Measurements from ENCODE around the gene ANKRD33B. TPM values are rescaled to one million over a fixed set of nuclear protein-coding genes. Genes with fewer than 3 reads are reported as not detected.

Gene ANKRD33B
- total RNA-seq, 1 donor from 2014 or later: 2.9 TPM

DNA sequence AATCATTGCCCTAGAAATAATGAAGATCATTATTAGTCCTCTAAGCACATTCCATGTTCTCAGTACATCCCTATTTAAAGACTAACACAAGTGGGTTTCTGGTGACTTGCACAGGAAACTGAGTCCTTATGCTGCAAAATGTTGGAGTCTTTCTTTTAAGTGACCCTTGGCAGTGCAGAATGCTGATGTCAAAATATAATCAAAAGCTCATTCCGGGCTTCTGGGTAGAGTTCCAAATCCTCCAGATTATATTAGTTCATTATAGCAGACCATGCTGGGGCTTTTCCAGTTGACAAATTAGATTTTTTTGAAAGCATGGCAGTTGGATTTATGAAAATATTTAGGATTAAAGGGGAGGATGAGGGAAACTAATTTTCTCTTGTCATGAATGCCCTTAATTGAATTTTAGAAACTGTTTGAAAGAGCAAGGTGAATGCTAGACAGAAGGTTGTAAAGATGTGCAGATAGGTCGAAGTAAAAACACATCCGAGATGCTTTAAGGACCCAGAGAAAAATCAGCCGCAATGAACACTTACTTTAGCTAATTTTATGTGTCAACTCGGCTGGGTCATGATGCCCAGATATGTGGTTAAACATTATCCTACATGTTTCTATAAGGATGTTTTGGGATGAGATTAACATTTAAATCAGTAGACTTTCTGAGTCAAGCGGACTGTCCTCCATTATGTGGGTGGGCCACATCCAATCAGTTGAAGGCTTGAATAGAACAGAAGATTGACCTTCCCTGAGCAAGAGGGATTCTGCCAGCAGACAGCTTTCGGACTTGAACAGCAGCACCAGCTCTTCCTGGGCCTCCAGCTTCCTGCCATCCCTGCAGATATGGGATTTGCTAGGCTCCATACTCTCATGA is 108.5 kb downstream of the ANKRD33B start:
- intact Hi-C loops (cut with DNase I): no loop called here
- DNase-seq: no peak
- no peak for ATAC-seq (ENCODE audit: poor library complexity)

DNA sequence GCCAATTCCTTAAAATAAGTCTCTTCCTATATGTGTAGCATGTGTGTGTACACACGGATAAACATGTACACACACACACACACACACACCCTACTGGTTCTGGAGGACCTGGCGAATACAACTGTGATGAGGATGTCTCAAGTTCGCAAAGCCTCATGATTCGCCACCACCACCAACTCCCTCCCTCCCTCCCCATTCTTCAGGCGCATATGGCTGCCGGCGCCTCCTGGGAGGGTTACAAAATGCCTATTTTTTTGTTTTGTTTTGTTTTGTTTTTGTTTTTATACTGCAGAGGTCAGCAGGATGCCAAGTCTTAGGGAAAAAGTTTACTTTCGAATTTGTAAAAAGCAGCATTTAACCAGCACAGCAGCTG is 109.1 kb downstream of the ANKRD33B start:
- intact Hi-C loops (cut with DNase I): no loop called here
- ATAC-seq (ENCODE audit: poor library complexity): no peak
- DNase-seq: no peak

DNA sequence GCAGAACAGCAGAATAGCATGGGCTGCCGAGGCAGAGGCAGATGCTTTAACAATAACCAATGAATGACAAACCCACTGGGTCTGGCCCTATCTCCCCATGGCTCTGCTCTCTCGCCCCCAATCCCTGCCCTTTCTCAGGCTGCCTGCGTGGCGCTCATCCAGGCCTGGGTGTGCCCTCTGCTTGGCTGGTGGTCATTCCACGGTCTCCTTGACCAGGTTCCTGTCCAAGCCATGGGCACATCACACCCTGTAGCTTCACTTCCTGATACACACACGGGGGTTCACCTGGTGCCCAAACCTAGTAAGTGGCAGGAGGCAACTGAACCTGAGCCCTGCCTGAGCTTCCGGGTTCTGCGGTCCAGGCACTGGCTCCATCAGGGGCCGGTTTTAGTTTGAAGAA is 109.5 kb downstream of the ANKRD33B start:
- intact Hi-C loops (cut with DNase I): no loop called here
- ATAC-seq (ENCODE audit: poor library complexity) (no peak), DNase-seq (no peak)

DNA sequence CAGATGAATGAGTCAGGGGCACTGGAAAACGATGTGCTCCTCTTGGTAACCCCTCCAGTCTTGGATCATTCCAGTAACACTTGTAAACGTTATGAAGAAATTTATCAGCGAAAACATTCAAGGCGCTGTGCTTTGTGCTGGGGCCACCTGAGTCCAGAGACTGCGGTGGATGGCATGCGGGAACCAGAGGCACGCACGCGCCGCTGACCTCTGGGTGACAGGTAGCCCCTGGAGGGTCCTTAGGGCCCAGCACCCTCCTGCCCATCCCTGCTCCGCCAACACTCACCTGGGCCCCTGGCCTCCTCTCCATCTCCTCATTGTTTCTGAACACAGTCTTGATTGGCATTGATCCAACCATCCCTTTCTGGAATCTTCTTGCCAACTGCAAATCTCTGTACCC is 110.2 kb downstream of the ANKRD33B start:
- ATAC-seq (ENCODE audit: poor library complexity) (no peak), DNase-seq (no peak)
- intact Hi-C loops (cut with DNase I): no loop called here

DNA sequence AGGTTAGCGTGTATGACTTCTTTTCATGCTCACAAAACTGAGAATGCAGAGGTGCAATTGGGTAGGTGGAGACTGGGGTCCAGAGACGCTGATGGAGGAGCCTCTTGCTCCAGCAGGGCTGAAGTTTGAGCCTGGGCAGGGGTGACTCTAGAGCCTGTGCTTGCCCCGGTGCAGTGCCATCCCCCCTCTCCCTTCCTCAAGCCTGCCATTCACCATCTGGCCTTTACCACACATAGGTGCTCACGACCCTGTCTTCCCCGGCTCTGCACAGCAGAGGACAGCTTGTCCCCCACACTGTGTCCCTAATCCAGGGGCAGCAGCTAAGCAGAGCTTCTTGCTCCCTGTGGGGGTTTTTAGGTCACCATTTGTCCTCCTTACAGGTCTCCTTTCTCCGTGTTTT is 110.7 kb downstream of the ANKRD33B start:
- no peak for ATAC-seq (ENCODE audit: poor library complexity)
- intact Hi-C loops (cut with DNase I): no loop called here
- no peak for DNase-seq

DNA sequence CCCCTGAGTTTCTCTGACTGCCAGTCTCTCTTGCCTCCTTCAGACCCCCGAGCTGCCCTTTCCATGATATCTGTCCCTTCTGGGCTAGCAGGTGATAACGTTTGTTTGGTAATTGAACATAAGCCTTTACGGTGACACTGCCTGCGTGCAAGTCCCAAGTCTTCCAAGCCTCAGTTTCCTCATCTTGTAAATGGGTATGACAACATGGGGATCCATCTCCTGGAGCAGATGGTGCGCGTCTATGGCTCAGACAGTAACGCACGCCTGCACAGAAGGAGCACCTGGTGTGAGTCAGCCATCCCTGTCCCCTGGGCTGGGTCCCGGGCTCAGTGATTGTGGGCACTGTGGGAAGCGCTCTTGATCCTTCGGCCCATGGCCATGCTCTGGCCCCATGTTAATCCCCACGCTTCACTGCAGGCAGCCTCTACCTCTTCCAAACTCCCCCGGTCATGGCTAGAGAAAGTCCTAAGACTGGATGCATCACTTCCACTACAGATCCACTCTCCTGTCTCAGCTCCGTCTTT is 111.4 kb downstream of the ANKRD33B start:
- intact Hi-C loops (cut with DNase I): no loop called here
- no peak for ATAC-seq (ENCODE audit: poor library complexity)
- no peak for DNase-seq

DNA sequence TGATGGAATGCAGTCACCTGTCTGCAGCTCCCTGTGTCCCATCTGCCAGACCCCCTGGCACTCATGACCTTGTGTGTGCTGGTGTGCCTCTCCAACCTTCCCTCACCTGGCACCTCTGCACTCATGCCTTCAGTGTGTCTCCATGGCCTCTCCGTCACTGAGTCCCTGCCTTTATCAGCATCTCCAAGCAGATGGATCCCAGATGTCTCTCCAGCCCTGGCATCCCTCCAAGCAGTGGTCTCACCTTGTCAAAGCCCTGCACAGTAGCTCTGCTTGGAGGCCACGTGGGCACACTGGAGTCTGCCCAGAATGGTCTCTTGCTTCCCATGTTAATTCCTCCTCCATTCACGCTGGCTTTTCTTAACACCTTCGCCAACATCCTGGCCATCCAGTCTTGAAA is 112.4 kb downstream of the ANKRD33B start:
- DNase-seq: no peak
- ATAC-seq (ENCODE audit: poor library complexity): no peak
- intact Hi-C loops (cut with DNase I): no loop called here

DNA sequence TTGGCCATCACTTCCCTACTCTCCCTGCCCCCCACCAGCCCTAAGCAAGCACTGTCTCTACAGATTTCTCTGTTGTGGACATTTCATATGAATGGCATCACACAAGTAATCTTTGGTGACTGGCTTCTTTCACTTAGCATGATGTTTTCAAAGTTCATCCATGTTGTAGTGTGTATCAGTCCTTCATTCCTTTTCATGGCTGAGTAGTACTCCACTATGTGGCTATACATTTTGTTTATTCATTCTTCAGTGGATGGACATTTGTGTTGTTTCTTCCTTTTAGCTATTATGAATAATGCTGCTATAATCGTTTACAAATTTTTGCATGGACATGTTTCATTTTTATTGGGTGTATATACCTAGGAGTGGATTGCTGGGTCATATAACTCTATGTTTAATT is 113.1 kb downstream of the ANKRD33B start:
- ATAC-seq (ENCODE audit: poor library complexity) (no peak), DNase-seq (no peak)
- intact Hi-C loops (cut with DNase I): no loop called here

DNA sequence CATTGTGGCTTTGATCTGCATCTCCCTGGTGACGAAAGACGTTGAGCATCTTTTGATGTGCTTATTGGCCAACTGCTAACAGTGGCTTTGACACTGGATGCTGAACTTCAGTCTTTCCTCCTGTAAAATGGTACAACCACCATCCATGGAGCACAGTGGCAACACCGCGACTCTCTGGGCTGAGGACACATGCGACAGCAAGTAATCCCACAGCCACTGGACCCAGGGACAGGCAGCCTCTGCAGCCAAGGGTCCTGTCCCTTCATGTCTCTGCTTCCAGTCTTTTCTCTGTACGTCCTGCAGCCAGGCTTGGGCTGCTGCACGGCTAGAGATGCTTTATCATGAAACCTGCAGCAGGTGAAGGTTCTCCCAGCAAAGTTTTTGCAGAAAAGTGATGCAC is 113.7 kb downstream of the ANKRD33B start:
- intact Hi-C loops (cut with DNase I): no loop called here
- ATAC-seq (ENCODE audit: poor library complexity) (no peak), DNase-seq (no peak)

DNA sequence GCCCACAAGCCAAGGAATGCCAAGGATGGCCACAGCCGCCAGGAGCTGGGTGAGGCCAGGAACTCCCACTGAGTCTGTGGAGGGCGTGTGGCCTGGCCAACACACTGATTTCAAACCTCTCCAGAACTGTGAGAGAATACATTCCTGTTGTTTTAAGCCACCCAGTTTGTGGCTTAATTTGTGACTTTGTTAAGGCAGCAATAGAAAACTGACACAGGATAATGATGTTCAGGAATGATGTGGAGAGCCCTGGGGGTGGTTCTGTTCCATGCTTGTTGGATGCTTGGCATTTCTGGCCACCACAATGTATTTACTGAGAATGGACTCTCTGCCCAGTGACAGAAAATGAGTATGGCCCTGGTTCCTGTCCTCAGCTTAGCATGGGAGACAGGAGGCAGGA is 114.4 kb downstream of the ANKRD33B start:
- no peak for DNase-seq
- intact Hi-C loops (cut with DNase I): no loop called here
- no peak for ATAC-seq (ENCODE audit: poor library complexity)

DNA sequence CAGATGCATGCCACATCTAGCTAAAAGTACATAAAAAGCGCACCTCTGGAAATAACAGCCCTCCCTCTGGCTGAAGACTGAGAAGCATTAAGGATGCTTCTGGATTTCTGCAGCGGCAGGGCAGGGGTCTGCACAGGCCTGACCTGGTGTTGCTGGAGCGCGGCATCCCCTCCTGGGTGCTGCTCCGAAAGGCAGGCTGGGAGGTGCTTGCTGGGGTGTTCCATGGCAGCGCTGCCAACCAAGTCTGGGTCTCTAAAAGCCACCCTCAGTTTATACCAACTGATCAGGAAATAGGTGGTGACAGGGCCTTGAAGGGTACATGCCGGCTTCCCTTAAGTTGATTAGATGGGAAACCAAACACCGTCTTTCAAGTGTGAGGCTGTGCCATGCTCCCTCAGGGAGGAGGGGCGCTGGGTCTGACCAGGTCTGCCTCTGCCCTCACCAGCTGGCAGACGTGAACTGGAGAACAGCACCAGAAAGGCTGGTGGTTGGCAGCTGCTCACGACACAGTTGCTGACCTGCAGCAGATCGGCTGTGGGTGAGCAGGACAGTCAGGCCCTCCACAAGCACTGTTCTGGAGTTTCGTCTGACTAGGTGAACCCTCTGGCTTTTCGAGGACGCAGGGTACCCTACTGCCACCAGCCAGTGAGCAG is 115.6 kb downstream of the ANKRD33B start:
- ATAC-seq (ENCODE audit: poor library complexity): peak; percentile 48
- intact Hi-C loops (cut with DNase I): no loop called here
- no peak for DNase-seq

DNA sequence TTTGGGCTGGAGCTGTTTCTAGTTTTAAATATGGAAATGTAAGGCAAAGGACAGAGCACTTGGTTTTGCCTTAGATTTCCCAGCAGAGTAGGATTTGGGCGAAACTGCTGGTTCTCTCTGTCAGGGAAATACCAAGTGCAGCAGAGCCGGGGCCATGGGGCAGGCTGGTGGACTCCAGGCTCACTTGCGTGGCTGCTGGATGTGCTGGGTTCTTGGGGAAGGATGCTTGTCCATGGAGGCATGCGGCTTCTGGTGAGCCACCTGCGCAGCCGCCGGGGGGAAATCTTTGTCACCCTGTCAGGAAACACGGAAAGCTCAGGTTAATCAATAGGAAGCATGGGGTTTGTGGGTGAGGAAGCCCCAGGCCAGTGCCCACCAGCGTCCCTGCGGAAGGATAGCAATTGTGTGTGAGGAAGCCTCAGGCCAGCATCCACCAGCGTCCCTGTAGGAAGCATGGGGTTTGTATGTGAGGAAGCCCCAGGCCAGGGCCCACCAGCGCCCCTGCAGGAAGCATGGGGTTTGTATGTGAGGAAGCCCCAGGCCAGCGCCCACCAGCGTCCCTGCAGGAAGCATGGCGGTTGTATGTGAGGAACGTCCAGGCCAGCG is 117.1 kb downstream of the ANKRD33B start:
- no peak for DNase-seq
- no peak for ATAC-seq (ENCODE audit: poor library complexity)
- intact Hi-C loops (cut with DNase I): no loop called here

DNA sequence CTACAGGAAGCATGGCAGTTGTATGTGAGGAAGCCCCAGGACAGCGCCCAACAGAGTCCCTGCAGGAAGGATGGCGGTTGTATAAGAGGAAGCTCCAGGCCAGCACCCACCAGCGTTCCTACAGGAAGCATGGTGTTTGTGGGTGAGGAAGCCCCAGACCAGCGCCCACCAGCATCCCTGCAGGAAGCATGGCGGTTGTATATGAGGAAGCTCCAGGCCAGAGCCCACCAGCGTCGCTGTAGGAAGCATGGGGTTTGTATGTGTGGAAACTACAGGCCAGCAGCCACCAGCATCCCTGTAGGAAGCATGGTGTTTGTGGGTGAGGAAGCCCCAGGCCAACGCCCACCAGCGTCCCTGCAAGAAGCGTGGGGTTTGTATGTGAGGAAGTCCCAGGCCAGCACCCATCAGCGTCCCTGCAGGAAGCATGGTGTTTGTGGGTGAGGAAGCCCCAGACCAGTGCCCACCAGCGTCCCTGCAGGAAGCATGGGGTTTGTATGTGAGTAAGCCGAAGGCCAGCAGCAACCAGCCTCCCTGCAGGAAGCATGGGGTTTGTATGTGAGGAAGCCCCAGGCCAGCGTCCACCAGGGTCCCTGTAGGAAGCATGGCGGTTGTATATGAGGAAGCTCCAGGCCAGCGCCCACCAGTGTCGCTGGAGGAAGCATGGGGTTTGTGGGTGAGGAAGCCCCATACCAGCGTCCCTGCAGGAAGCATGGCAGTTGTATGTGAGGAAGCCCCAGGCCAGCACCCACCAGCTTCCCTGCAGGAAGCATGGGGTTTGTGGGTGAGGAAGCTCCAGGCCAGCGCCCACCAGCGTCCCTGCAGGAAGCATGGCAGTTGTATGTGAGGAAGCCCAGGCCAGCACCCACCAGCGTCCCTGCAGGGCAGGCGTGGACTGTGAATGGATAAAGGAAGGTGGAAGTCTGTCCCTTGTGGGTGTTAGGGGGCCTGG is 118.1 kb downstream of the ANKRD33B start:
- intact Hi-C loops (cut with DNase I): no loop called here
- ATAC-seq (ENCODE audit: poor library complexity): no peak
- DNase-seq: no peak

DNA sequence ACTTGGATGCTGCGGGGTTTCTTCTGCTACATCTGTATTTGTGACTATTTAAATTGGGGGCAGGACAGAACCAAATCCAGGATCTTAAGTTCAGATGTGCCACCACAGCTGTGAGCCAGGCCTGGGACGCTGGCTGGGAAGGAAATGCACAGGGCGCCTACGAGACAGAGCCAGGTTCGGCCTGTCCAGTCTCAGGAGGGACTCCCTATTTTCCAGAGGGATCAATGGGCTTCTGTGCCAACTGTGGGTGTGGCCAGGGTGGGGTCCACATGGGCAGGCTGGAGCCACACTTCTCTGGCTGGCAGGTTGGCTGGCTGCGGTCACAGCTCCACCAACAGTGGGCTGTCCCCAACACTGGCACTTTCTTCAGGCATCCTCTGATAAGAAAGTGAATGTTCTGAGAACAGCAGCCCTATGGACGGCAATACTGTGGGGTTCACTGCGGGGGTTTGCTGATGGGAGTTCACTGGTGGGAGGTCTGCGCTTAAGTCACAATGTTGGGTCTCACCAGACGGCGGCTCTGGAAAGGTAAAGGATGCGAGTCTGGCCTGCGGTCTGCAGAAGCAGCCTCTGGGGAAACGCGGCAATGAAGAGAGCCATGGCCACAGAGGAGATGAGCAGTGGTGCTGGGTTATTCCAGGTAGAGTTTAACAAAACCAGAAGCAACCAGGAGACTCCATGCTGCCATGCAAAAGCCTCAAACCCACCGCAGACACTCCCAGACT is 119.1 kb downstream of the ANKRD33B start:
- intact Hi-C loops (cut with DNase I): no loop called here
- no peak for ATAC-seq (ENCODE audit: poor library complexity)
- no peak for DNase-seq

DNA sequence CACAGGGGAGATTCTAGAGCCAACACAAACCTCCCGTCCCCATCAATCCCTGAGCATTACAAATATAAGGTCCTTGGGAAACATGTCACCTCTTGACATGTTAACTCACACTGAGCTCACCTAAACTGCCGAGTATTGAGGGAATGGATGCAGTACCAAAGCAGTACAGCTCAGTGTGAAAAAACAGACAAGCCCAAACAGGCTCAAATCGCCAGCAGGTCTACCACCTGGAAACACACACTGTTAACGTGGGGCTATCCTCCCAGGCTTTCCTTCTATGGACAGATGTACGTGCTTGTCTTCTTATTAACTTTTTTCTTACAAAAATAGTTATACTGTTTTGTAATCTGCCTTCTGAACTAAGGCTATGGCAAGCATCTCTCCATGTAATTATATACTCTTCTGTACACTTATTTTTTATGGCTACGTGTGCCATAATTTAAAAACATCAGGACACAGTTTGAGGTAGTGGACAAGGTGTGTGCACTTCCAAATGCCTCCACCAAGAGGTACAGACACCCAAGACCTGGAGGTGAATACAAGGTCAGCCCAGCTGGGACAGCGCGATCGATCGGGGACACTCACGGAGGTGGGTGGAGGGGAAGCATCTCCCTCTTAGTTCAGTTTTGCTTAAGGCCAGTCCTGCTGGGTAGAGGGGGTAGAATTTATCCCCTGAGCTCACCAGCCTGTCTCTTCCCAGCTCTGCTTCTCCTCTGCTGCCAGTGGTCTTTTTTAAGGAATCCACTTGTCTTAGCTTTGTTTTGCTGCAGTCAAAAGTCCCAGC is 120.6 kb downstream of the ANKRD33B start:
- DNase-seq: no peak
- ATAC-seq (ENCODE audit: poor library complexity): no peak
- intact Hi-C loops (cut with DNase I): no loop called here

DNA sequence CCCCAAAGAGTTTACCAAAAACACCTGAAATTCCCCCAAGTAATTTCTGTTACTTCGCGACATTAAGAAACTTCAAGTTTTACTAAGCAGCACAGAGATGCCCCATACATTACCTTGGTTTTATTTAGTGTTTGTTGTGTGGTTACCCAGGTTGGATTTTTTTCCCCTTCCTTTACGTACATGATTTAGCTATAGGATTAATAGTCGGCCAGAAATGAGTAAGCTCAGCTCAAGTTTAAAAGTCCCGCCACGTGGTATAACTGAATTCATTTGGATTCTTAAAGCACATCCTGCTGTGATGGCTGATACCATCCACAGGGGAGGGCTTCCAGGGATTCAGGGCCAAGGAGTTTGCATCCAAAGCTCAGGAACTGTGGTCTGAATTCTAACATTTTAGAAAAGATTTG is 121.2 kb downstream of the ANKRD33B start:
- intact Hi-C loops (cut with DNase I): no loop called here
- DNase-seq (no peak), ATAC-seq (ENCODE audit: poor library complexity) (no peak)

DNA sequence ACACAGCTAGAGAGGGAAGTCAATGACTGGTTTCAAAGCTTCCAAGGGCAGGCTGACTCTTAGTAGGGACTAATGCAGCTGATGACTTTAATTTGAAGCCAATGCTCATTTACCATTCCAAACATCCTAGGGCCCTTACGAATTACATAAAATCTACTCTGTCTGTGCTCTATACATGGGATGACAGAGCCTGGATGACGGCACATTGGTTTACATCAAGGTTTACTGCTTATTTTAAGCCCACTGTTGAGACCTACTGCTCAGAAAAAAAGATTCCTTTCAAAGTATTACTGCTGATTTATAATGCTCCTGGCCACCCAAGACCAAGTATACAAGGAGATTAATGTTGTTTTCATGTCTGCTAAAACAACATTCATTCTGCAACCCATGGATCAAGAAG is 123.0 kb downstream of the ANKRD33B start:
- ATAC-seq (ENCODE audit: poor library complexity): no peak
- no peak for DNase-seq
- intact Hi-C loops (cut with DNase I): no loop called here
